Measurements from ENCODE around the gene CLDN16.

Gene CLDN16

GRCh38 chr3:190448256-190448655 lies 60.3 kb downstream of the CLDN16 start:
- DNase-seq (ENCODE audit: low spot score): no peak
- TF ChIP-seq CTCF (IDR thresholded peaks at IDR 0.05; ENCODE audit: extremely low read depth, missing control alignments): no peak

- no peak for DNase-seq (ENCODE audit: low spot score)
These were observed 61.8 kb downstream of the CLDN16 start, which contains the start of gene TMEM207 for GRCh38 chr3:190449801-190450200. Gene TMEM207 (minus strand): TSS chr3:190449901. CDS start chr3:190449809, 92 bp downstream.

GRCh38 chr3:190455828-190456227 lies 67.9 kb downstream of the CLDN16 start:
- no peak for TF ChIP-seq CTCF (IDR thresholded peaks at IDR 0.05; ENCODE audit: extremely low read depth, missing control alignments)
- DNase-seq (ENCODE audit: low spot score): no peak

More at GRCh38 chr3:190449801-190450200, 61.8 kb downstream of the CLDN16 start, which contains the start of gene TMEM207:
- TF ChIP-seq CTCF (IDR thresholded peaks at IDR 0.05; ENCODE audit: extremely low read depth, missing control alignments): no peak

GRCh38 chr3:190456770-190457169 lies 68.8 kb downstream of the CLDN16 start:
- no peak for TF ChIP-seq CTCF (IDR thresholded peaks at IDR 0.05; ENCODE audit: extremely low read depth, missing control alignments)

GRCh38 chr3:190458040-190458439 lies 70.1 kb downstream of the CLDN16 start:
- no peak for DNase-seq (ENCODE audit: low spot score)
- TF ChIP-seq CTCF (IDR thresholded peaks at IDR 0.05; ENCODE audit: extremely low read depth, missing control alignments): no peak

More at GRCh38 chr3:190456770-190457169, 68.8 kb downstream of the CLDN16 start:
- DNase-seq (ENCODE audit: low spot score): no peak
